A549 (cell line): ENCODE results near the gene MAN2A2. TPM values are rescaled to one million over a fixed set of nuclear protein-coding genes. Genes with fewer than 3 reads are reported as not detected.

Source experiments
- ATAC-seq, 2 experiments: fragments of 200-7000 bp in 1 of 2; fragments of >200 bp in 1 of 2; cut with Nextera tagmentation in 1 of 2; cut with Tn5 transposase in 1 of 2; 3 replicates each; pipeline versions ENCODE4 v1.8.0 to v1.9.1; 2018 to 2020; ENCODE audit warnings: mild to moderate bottlenecking in 1 of 2, moderate library complexity in 1 of 2
- CTCF ChIA-PET: fragments of 300-600 bp; sonication (Branson Sonifier 250); formaldehyde crosslinking; extraction: SDS; loops from one replicate; lab custom pipeline; 2021; ENCODE audit warnings: antibody characterized with exemption, inconsistent platforms; lab: Yijun Ruan, JAX
- POLR2A ChIA-PET: fragments of 350-600 bp; formaldehyde crosslinking; extraction: SDS; loops from one replicate; lab custom pipeline; 2021; ENCODE audit warnings: antibody characterized with exemption, inconsistent platforms; lab: Yijun Ruan, JAX
- DNase-seq, 2 experiments: peaks; one replicate each; pipeline versions ENCODE4 v3.0.0 to v3.0.0-alpha.2; 2011 to 2016; ENCODE audit warnings: low read depth in 1 of 2, low spot score in 1 of 2
- FAIRE-seq: peaks from 2 replicates; lab custom pipeline; 2011; peaks lifted over from hg19 to GRCh38; lab: Jason Lieb, UNC
- H3K27ac ChIP-seq, 2 experiments: fragments of >200 bp; sonication (Bioruptor Twin); formaldehyde crosslinking; 3 replicates each; pipeline ENCODE4 v1.5.1; 2016 to 2017
- H3K4me1 ChIP-seq: fragments of >200 bp; sonication (Bioruptor Twin); formaldehyde crosslinking; 3 replicates; pipeline ENCODE4 v1.6.1; 2016
- H3K4me2 ChIP-seq: fragments of >200 bp; sonication (Bioruptor Twin); formaldehyde crosslinking; 3 replicates; pipeline ENCODE4 v1.6.1; 2016
- H3K4me3 ChIP-seq: fragments of >200 bp; sonication (Bioruptor Twin); formaldehyde crosslinking; 3 replicates; pipeline ENCODE4 v1.5.1; 2016
- H3K9me3 ChIP-seq: fragments of >200 bp; sonication (Bioruptor Twin); formaldehyde crosslinking; 3 replicates; pipeline ENCODE4 v1.6.1; 2016
- HMGXB4 ChIP-seq: fragments of 250-450 bp; sonication (Bioruptor Pico); IDR thresholded peaks from 2 replicates; pipeline ENCODE4 v1.5.0; 2021; ENCODE audit warnings: mild to moderate bottlenecking, moderate library complexity, borderline replicate concordance
- HOXB13 ChIP-seq: fragments of 250-450 bp; sonication (Bioruptor Pico); IDR thresholded peaks from 2 replicates; pipeline ENCODE4 v1.5.0; 2020; ENCODE audit warnings: low read depth, mild to moderate bottlenecking, moderate library complexity
- MAZ ChIP-seq: fragments of 150-350 bp; IDR thresholded peaks from 2 replicates; pipeline ENCODE4 v1.6.1; 2014; ENCODE audit warnings: antibody characterized with exemption, low read depth, low read length, borderline replicate concordance
- RAD21 ChIP-seq, 2 experiments: fragments of >200 bp in 1 of 2; sonication (Bioruptor Twin) in 1 of 2; formaldehyde crosslinking in 1 of 2; IDR thresholded peaks in 1 of 2; conservative IDR thresholded peaks in 1 of 2; 2 replicates in 1 of 2; 3 replicates in 1 of 2; pipeline ENCODE4 v1.6.1; 2012 to 2018; ENCODE audit warnings: inconsistent platforms in 1 of 2
- RNF2 ChIP-seq: fragments of 200-600 bp; sonication (generic); IDR thresholded peaks from 2 replicates; pipeline ENCODE4 v1.6.1; 2016; ENCODE audit warnings: low read depth, mild to moderate bottlenecking, antibody characterized with exemption, moderate library complexity, borderline replicate concordance
- TFCP2L1 ChIP-seq: fragments of 250-450 bp; sonication (Bioruptor Pico); IDR thresholded peaks from 2 replicates; pipeline ENCODE4 v1.5.0; 2021; ENCODE audit warnings: mild to moderate bottlenecking
- WGBS: methylation state at CpG from one replicate; pipeline ENCODE4 v1.1.6; 2017; ENCODE audit errors: missing lambda C conversion rate; 5-methylcytosine and 5-hydroxymethylcytosine counted together
- polyA plus RNA-seq, 4 experiments: library from polyadenylated mRNA; depleted of rRNA in 3 of 4; stranded (reverse); fragments of >200 nt; fragmentation: RNase III in 1 of 4; extraction: RNeasy Plus Mini Kit Qiagen cat#74134 plus additional on column Dnase treatment in 1 of 4; gene quantifications; 2 replicates in 3 of 4; 3 replicates in 1 of 4; pipeline ENCODE4 v1.2.3, GENCODE V29; 2011 to 2017
- small RNA-seq, 6 experiments: library from RNA; depleted of rRNA; stranded (forward); fragments of <200 nt; gene quantifications; one replicate each; pipeline ENCODE3, GENCODE V24; 2012
- TF ChIP-seq, protein P1 (sequence below): IDR thresholded peaks from 2 replicates; pipeline ENCODE4 v1.6.1; 2012

MAN2A2 gene
- polyA plus RNA-seq, 2 of the 4 experiments (the other 2 are of a cell fraction): 22.0 to 32.6 TPM

GRCh38 chr15:90972133-90972532 lies 69.0 kb downstream of the MAN2A2 start:
- DNase-seq (no peak), ATAC-seq (no peak), FAIRE-seq (no peak)
- H3K9me3 ChIP-seq: no peaks in the 10 kb centered on the region
- 78% methylated on average over 5 of the region's 5 CpGs for WGBS
- ChIA-PET CTCF (interaction anchor here (0.7 to 7.6 kb wide), 5 partner anchors 13 to 1126 kb away, joined by 3 to 127 read pairs (median 3); partner anchors contain the start of gene HDDC3), POLR2A (no interaction called here)
- no peak overlapping the region for H3K4me2 ChIP-seq
- no peak overlapping the region for H3K4me3 ChIP-seq
- TF ChIP-seq TFCP2L1 (CRISPR knock-in tag) (no peak), HOXB13 (CRISPR knock-in tag) (no peak), MAZ (no peak), HMGXB4 (CRISPR knock-in tag) (no peak), RAD21 (conservative IDR thresholded peaks at IDR 0.05 in 1 of 2, IDR thresholded peaks at IDR 0.05 in 1 of 2) (no peak), RNF2 (no peak)
- TF ChIP-seq, protein P1, sequence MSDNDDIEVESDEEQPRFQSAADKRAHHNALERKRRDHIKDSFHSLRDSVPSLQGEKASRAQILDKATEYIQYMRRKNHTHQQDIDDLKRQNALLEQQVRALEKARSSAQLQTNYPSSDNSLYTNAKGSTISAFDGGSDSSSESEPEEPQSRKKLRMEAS: no peak
- no peak overlapping the region for H3K27ac ChIP-seq
- no peaks in the 10 kb centered on the region for H3K4me1 ChIP-seq

Small RNAs within 50 kb of the gene (small RNA-seq; reads per million reads assigned to genes)
- gene RN7SL363P: 0 reads per million in 6 experiments

Other genes starting within 250 kb of the MAN2A2 start
- gene BLM, start 186.0 kb upstream of the MAN2A2 start, polyA plus RNA-seq (2011; rRNA removed): 14.5 and 15.2 TPM in 2 replicates
- 8.6 to 10.5 TPM (median 10.2 TPM) in 3 replicates for gene BLM, start 186.0 kb upstream of the MAN2A2 start, polyA plus RNA-seq (2017; fragmentation: RNase III; extraction: RNeasy Plus Mini Kit Qiagen cat#74134 plus additional on column Dnase treatment)
- 16.8 and 20.9 TPM in 2 replicates for gene FURIN, start 34.7 kb upstream of the MAN2A2 start, polyA plus RNA-seq (2011; rRNA removed)
- gene FURIN, start 34.7 kb upstream of the MAN2A2 start, polyA plus RNA-seq (2017; fragmentation: RNase III; extraction: RNeasy Plus Mini Kit Qiagen cat#74134 plus additional on column Dnase treatment): 23.1 to 37.1 TPM (median 33.3 TPM) in 3 replicates
- 0.50 and 0.53 TPM in 2 replicates for gene FES, start 18.8 kb upstream of the MAN2A2 start, polyA plus RNA-seq (2011; rRNA removed)
- gene FES, start 18.8 kb upstream of the MAN2A2 start, polyA plus RNA-seq (2017; fragmentation: RNase III; extraction: RNeasy Plus Mini Kit Qiagen cat#74134 plus additional on column Dnase treatment): 0.39 to 0.50 TPM (median 0.45 TPM) in 3 replicates
- gene HDDC3, start 29.2 kb downstream of the MAN2A2 start, polyA plus RNA-seq (2011; rRNA removed): 29.8 and 31.9 TPM in 2 replicates
- gene HDDC3, start 29.2 kb downstream of the MAN2A2 start, polyA plus RNA-seq (2017; fragmentation: RNase III; extraction: RNeasy Plus Mini Kit Qiagen cat#74134 plus additional on column Dnase treatment): 25.3 to 29.7 TPM (median 26.1 TPM) in 3 replicates
- 47.7 and 48.2 TPM in 2 replicates for gene UNC45A, start 32.0 kb downstream of the MAN2A2 start, polyA plus RNA-seq (2011; rRNA removed)
- 76.9 to 82.5 TPM (median 80.4 TPM) in 3 replicates for gene UNC45A, start 32.0 kb downstream of the MAN2A2 start, polyA plus RNA-seq (2017; fragmentation: RNase III; extraction: RNeasy Plus Mini Kit Qiagen cat#74134 plus additional on column Dnase treatment)
- gene RCCD1, start 51.6 kb downstream of the MAN2A2 start, polyA plus RNA-seq (2011; rRNA removed): 22.8 and 25.3 TPM in 2 replicates
- gene RCCD1, start 51.6 kb downstream of the MAN2A2 start, polyA plus RNA-seq (2017; fragmentation: RNase III; extraction: RNeasy Plus Mini Kit Qiagen cat#74134 plus additional on column Dnase treatment): 37.0 to 39.4 TPM (median 37.2 TPM) in 3 replicates
- gene PRC1, start 91.2 kb downstream of the MAN2A2 start, polyA plus RNA-seq (2011; rRNA removed): 376 and 426 TPM in 2 replicates
- 277 to 312 TPM (median 303 TPM) in 3 replicates for gene PRC1, start 91.2 kb downstream of the MAN2A2 start, polyA plus RNA-seq (2017; fragmentation: RNase III; extraction: RNeasy Plus Mini Kit Qiagen cat#74134 plus additional on column Dnase treatment)
- 17.9 and 25.0 TPM in 2 replicates for gene VPS33B, start 119.3 kb downstream of the MAN2A2 start, polyA plus RNA-seq (2011; rRNA removed)
- gene VPS33B, start 119.3 kb downstream of the MAN2A2 start, polyA plus RNA-seq (2017; fragmentation: RNase III; extraction: RNeasy Plus Mini Kit Qiagen cat#74134 plus additional on column Dnase treatment): 9.5 to 11.7 TPM (median 11.1 TPM) in 3 replicates
- gene SV2B, start 197.0 kb downstream of the MAN2A2 start, polyA plus RNA-seq (2011; rRNA removed): 0.03 and 0.05 TPM in 2 replicates
- gene SV2B, start 197.0 kb downstream of the MAN2A2 start, polyA plus RNA-seq (2017; fragmentation: RNase III; extraction: RNeasy Plus Mini Kit Qiagen cat#74134 plus additional on column Dnase treatment): not detected in 3 replicates